Liver (tissue), 9 donors: ENCODE results near the gene KRT27. TPM values are rescaled to one million over a fixed set of nuclear protein-coding genes. Genes with fewer than 3 reads are reported as not detected.

Experiments
- DNase-seq: peaks from one replicate; pipeline ENCODE4 v3.0.0-alpha.2; 2017; ENCODE audit warnings: low spot score
- H3K27ac ChIP-seq, 2 donors: one replicate each; pipeline ENCODE4 v1.7.0; 2013; ENCODE audit warnings: inconsistent platforms in 2 of 2, low read length in 2 of 2, control low read depth in 1 of 2, low read depth in 1 of 2, mild to moderate bottlenecking in 1 of 2
- H3K27me3 ChIP-seq, 4 donors: one replicate each; pipeline versions ENCODE4 v1.6.1 to v1.7.0; 2013; ENCODE audit warnings: low read length in 3 of 4, inconsistent platforms in 1 of 4, mild to moderate bottlenecking in 1 of 4, moderate library complexity in 1 of 4; ENCODE audit not compliant: control insufficient read depth in 4 of 4, insufficient read depth in 4 of 4
- H3K36me3 ChIP-seq, 4 donors: one replicate each; pipeline versions ENCODE4 v1.6.1 to v1.7.0; 2013; ENCODE audit warnings: low read length in 3 of 4, mild to moderate bottlenecking in 3 of 4, low read depth in 1 of 4, moderate library complexity in 1 of 4; ENCODE audit not compliant: control insufficient read depth in 4 of 4, insufficient read depth in 3 of 4
- H3K4me1 ChIP-seq, 4 donors: one replicate each; pipeline versions ENCODE4 v1.6.1 to v1.7.0; 2013; ENCODE audit warnings: low read length in 3 of 4, mild to moderate bottlenecking in 3 of 4, moderate library complexity in 1 of 4; ENCODE audit not compliant: control insufficient read depth in 4 of 4, insufficient read depth in 4 of 4
- H3K4me3 ChIP-seq, 3 donors: one replicate each; pipeline versions ENCODE4 v1.6.1 to v1.7.0; 2013; ENCODE audit warnings: low read length in 3 of 3, control low read depth in 1 of 3, low read depth in 1 of 3, mild to moderate bottlenecking in 1 of 3
- H3K9ac ChIP-seq, 2 donors: one replicate each; pipeline ENCODE4 v1.7.0; 2013; ENCODE audit warnings: low read length in 2 of 2, mild to moderate bottlenecking in 2 of 2, moderate library complexity in 2 of 2, control low read depth in 1 of 2, low read depth in 1 of 2
- H3K9me3 ChIP-seq, 4 donors: one replicate each; pipeline versions ENCODE4 v1.6.1 to v1.7.0; 2013; ENCODE audit warnings: low read length in 3 of 4; ENCODE audit not compliant: control insufficient read depth in 4 of 4
- ATF3 ChIP-seq: IDR thresholded peaks from 2 replicates; pipeline ENCODE4 v1.6.1; 2016; ENCODE audit warnings: antibody characterized with exemption
- CTCF ChIP-seq: fragments of 150-350 bp; IDR thresholded peaks from 2 replicates; pipeline ENCODE4 v1.5.1; 2017; ENCODE audit warnings: improper control_type of control experiment, low read depth, low read length; ENCODE audit not compliant: missing input control
- EGR1 ChIP-seq, 2 donors: IDR thresholded peaks; 2 replicates each; pipeline ENCODE4 v1.6.1; 2016 to 2018; ENCODE audit warnings: antibody characterized with exemption in 2 of 2, low read depth in 2 of 2
- FOXA1 ChIP-seq: IDR thresholded peaks from 2 replicates; pipeline ENCODE4 v1.6.1; 2016; ENCODE audit warnings: antibody characterized with exemption
- FOXA2 ChIP-seq: IDR thresholded peaks from 2 replicates; pipeline ENCODE4 v1.6.1; 2016; ENCODE audit warnings: antibody characterized with exemption
- GABPA ChIP-seq, 2 donors: IDR thresholded peaks in 1 of 2; conservative IDR thresholded peaks in 1 of 2; 2 replicates each; pipeline ENCODE4 v1.6.1; 2016; ENCODE audit warnings: antibody characterized with exemption in 2 of 2, mild to moderate bottlenecking in 1 of 2, moderate library complexity in 1 of 2
- HNF4A ChIP-seq, 2 donors: conservative IDR thresholded peaks; 2 replicates each; pipeline ENCODE4 v1.6.1; 2016; ENCODE audit warnings: antibody characterized with exemption in 2 of 2, mild to moderate bottlenecking in 2 of 2
- HNF4G ChIP-seq: IDR thresholded peaks from 2 replicates; pipeline ENCODE4 v1.6.1; 2016; ENCODE audit warnings: antibody characterized with exemption
- JUND ChIP-seq, 2 donors: IDR thresholded peaks; 2 replicates each; pipeline ENCODE4 v1.6.1; 2016; ENCODE audit warnings: antibody characterized with exemption in 2 of 2
- MAX ChIP-seq: IDR thresholded peaks from 2 replicates; pipeline ENCODE4 v1.6.1; 2016; ENCODE audit warnings: antibody characterized with exemption
- NR2F2 ChIP-seq: IDR thresholded peaks from 2 replicates; pipeline ENCODE4 v1.6.1; 2016; ENCODE audit warnings: antibody characterized with exemption
- RAD21 ChIP-seq, 2 donors: IDR thresholded peaks; 2 replicates each; pipeline ENCODE4 v1.6.1; 2016; ENCODE audit warnings: antibody characterized with exemption in 2 of 2, mild to moderate bottlenecking in 2 of 2
- REST ChIP-seq: IDR thresholded peaks from 2 replicates; pipeline ENCODE4 v1.6.1; 2016; ENCODE audit warnings: antibody characterized with exemption, mild to moderate bottlenecking
- RXRA ChIP-seq, 2 donors: IDR thresholded peaks; 2 replicates each; pipeline ENCODE4 v1.6.1; 2017 to 2018; ENCODE audit warnings: antibody characterized with exemption in 2 of 2, mild to moderate bottlenecking in 1 of 2
- SP1 ChIP-seq: IDR thresholded peaks from 2 replicates; pipeline ENCODE4 v1.6.1; 2018; ENCODE audit warnings: antibody characterized with exemption, mild to moderate bottlenecking
- TAF1 ChIP-seq: conservative IDR thresholded peaks from 2 replicates; pipeline ENCODE4 v1.6.1; 2016; ENCODE audit warnings: antibody characterized with exemption, mild to moderate bottlenecking
- YY1 ChIP-seq: IDR thresholded peaks from 2 replicates; pipeline ENCODE4 v1.6.1; 2016; ENCODE audit warnings: antibody characterized with exemption, mild to moderate bottlenecking
- WGBS: extraction: QIAGEN DNeasy Blood & Tissue Kit; methylation state at CpG from one replicate; pipeline ENCODE4 v1.1.7; 2013; 5-methylcytosine and 5-hydroxymethylcytosine counted together
- polyA plus RNA-seq, 2 donors: library from polyadenylated mRNA; stranded (reverse) in 1 of 2; unstranded in 1 of 2; fragments of 200-250 nt in 1 of 2; fragments of >200 nt in 1 of 2; fragmentation: Nextera tagmentation in 1 of 2; extraction: Ambion mirVana in 1 of 2; gene quantifications; one replicate each; pipeline versions ENCODE4 v1.2.1 to v1.2.3, GENCODE V29; 2013 to 2015
- total RNA-seq, 2 donors: library from RNA; depleted of rRNA; stranded (reverse); fragments of >200 nt; gene quantifications; one replicate each; pipeline ENCODE4 v1.2.3, GENCODE V29; 2014
- donor health status: healthy.
- donor health status: healthy.
- donor health status: healthy.
- donor health status: healthy.
- donor health status: healthy.

The KRT27 gene
- total and polyA plus RNA-seq, 4 donors = not detected

GRCh38 chr17:40830085-40830776 lies 47.9 kb upstream of the KRT27 start:
- no peaks in the 10 kb centered on the region for H3K27me3 ChIP-seq
- H3K27ac ChIP-seq = no peak overlapping the region
- H3K9ac ChIP-seq = no peak overlapping the region
- no peaks in the 10 kb centered on the region for H3K4me1 ChIP-seq
- H3K4me3 ChIP-seq = no peak overlapping the region
- no peak for DNase-seq
- no peaks in the 10 kb centered on the region for H3K9me3 ChIP-seq
- TF ChIP-seq GABPA (IDR thresholded peaks at IDR 0.05 in 1 of 2, conservative IDR thresholded peaks at IDR 0.05 in 1 of 2) (no peak), JUND (IDR thresholded peaks at IDR 0.05) (no peak), RAD21 (IDR thresholded peaks at IDR 0.05) (no peak), HNF4A (conservative IDR thresholded peaks at IDR 0.05) (no peak), HNF4G (no peak), ATF3 (no peak), REST (no peak), FOXA2 (no peak), NR2F2 (no peak), CTCF (no peak), TAF1 (no peak), FOXA1 (no peak), YY1 (no peak)
- peaks cover 0 to 11% (median 0%) of the 10 kb centered on the region in 4 donors for H3K36me3 ChIP-seq
- 94% methylated on average over 2 of the region's 2 CpGs for WGBS

- no peaks in the 10 kb centered on the region for H3K27me3 ChIP-seq
- no peak for DNase-seq
- no peaks in the 10 kb centered on the region for H3K9me3 ChIP-seq
- 93% methylated on average over 4 of the region's 4 CpGs for WGBS
- H3K4me1 ChIP-seq = no peaks in the 10 kb centered on the region
- H3K9ac ChIP-seq = no peak overlapping the region
- H3K36me3 ChIP-seq = no peaks in the 10 kb centered on the region
- H3K27ac ChIP-seq = no peak overlapping the region
- H3K4me3 ChIP-seq = no peak overlapping the region
- no peak for TF ChIP-seq YY1
- TF ChIP-seq MAX = no peak
- TF ChIP-seq GABPA (IDR thresholded peaks at IDR 0.05 in 1 of 2, conservative IDR thresholded peaks at IDR 0.05 in 1 of 2) = no peak
- no peak for TF ChIP-seq RXRA (IDR thresholded peaks at IDR 0.05)
- TF ChIP-seq FOXA2 = no peak
- no peak for TF ChIP-seq HNF4G
- no peak for TF ChIP-seq TAF1
- no peak for TF ChIP-seq REST
- no peak for TF ChIP-seq ATF3
- no peak for TF ChIP-seq FOXA1
- no peak for TF ChIP-seq SP1
- no peak for TF ChIP-seq HNF4A (conservative IDR thresholded peaks at IDR 0.05)
- TF ChIP-seq EGR1 (IDR thresholded peaks at IDR 0.05; ENCODE audit: low read depth in 2 of 2) = no peak
Observed at GRCh38 chr17:40828454-40829044, 46.2 kb upstream of the KRT27 start.
